Neural progenitor cell (in vitro differentiated cells): Measurements from ENCODE around the gene SEMA3E.

Experiments used
- EZH2 ChIP-seq: fragments of 200-600 bp; sonication (generic); IDR thresholded peaks from 2 replicates; pipeline ENCODE4 v1.6.1; 2017; ENCODE audit warnings: antibody characterized with exemption, mild to moderate bottlenecking, moderate library complexity
- EZH2phosphoT487 ChIP-seq: fragments of 200-600 bp; sonication (generic); IDR thresholded peaks from 2 replicates; pipeline ENCODE4 v1.6.1; 2017; ENCODE audit warnings: antibody characterized with exemption
- TF ChIP-seq, protein P1 (sequence below): fragments of 200-600 bp; sonication (generic); IDR thresholded peaks from 2 replicates; pipeline ENCODE4 v1.5.1; 2017; ENCODE audit warnings: antibody characterized with exemption, mild to moderate bottlenecking

DNA sequence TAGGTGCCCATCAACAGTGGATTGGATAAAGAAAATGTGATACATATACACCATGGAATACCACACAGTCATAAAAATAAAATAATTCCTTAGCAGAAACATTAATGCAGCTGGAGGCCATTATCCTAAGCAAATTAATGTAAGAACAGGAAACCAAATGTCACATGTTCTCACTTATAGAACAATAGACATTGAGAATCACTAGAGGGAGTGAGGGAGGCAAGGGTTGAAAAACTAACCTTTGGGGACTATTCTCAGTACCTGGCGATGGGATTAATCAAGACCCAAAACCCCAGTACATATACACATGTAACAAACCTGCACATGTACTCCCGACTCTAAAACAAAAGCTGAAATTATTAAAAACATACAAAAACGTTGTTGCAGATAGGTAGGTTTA, 222.6 kb downstream of the SEMA3E start:
- TF ChIP-seq, protein P1, sequence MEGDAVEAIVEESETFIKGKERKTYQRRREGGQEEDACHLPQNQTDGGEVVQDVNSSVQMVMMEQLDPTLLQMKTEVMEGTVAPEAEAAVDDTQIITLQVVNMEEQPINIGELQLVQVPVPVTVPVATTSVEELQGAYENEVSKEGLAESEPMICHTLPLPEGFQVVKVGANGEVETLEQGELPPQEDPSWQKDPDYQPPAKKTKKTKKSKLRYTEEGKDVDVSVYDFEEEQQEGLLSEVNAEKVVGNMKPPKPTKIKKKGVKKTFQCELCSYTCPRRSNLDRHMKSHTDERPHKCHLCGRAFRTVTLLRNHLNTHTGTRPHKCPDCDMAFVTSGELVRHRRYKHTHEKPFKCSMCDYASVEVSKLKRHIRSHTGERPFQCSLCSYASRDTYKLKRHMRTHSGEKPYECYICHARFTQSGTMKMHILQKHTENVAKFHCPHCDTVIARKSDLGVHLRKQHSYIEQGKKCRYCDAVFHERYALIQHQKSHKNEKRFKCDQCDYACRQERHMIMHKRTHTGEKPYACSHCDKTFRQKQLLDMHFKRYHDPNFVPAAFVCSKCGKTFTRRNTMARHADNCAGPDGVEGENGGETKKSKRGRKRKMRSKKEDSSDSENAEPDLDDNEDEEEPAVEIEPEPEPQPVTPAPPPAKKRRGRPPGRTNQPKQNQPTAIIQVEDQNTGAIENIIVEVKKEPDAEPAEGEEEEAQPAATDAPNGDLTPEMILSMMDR = no peak
- TF ChIP-seq EZH2 (no peak), EZH2phosphoT487 (no peak)
